Measurements from ENCODE around the gene ROBO1.

DNA sequence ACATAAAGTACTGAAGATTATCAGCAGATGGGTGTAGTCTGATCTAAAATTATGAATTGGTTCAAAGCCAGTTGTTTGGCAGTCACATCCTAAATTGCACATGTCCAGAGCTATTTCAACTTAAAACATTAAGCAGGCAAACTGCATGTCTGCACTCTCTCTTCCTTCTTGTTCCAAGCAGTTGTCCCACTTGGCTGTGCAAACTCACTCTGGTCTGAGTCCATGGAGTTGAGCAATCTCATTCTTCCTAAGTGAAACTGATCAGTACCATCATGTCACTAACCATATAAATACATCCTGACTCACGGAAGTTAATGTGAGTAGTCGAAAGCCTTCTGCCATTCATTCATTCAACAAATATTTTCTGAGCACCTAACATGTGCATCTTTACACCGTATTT, 353.0 kb downstream of the ROBO1 start:
- TF ChIP-seq FOS (IDR thresholded peaks at IDR 0.05; ENCODE audit: borderline replicate concordance, insufficient read depth, low read length) (no peak), CTCF (IDR thresholded peaks at IDR 0.05; ENCODE audit: extremely low read depth in 1 of 2, insufficient read depth in 1 of 2, low read depth in 1 of 2, low read length in 2 of 2) (no peak), EZH2 (IDR thresholded peaks at IDR 0.05; ENCODE audit: borderline replicate concordance, low read depth, low read length, severe bottlenecking) (no peak), POLR2A (IDR thresholded peaks at IDR 0.05; ENCODE audit: low read depth, low read length) (no peak), POLR2AphosphoS5 (IDR thresholded peaks at IDR 0.05; ENCODE audit: insufficient read depth, low read depth, low read length) (no peak)

Data from endothelial cell of umbilical vein (primary cell).